HepG2 (cell line): ENCODE results near the gene STOML1. TPM values are rescaled to one million over a fixed set of nuclear protein-coding genes. Genes with fewer than 3 reads are reported as not detected.

Experiments used
- ETV5 ChIP-seq: IDR thresholded peaks from 2 replicates; pipeline ENCODE4 v1.6.1; 2018; ENCODE audit warnings: missing biosample characterization, missing genetic modification reagents, inconsistent platforms, borderline replicate concordance
- SALL1 ChIP-seq: sonication (generic); formaldehyde crosslinking; IDR thresholded peaks from 2 replicates; pipeline ENCODE4 v1.8.0; 2022; ENCODE audit warnings: mild to moderate bottlenecking, missing genetic modification reagents
- SRSF1 ChIP-seq: fragments of 200-400 bp; formaldehyde crosslinking; optimal IDR thresholded peaks from 2 replicates; pipeline ENCODE3; 2017; ENCODE audit warnings: mild to moderate bottlenecking, low read depth, low read length, moderate library complexity
- TBL1XR1 ChIP-seq: fragments of 150-350 bp; IDR thresholded peaks from 2 replicates; pipeline ENCODE4 v1.6.1; 2014; ENCODE audit warnings: borderline replicate concordance, low read length; ENCODE audit not compliant: partially characterized antibody
- THAP9 ChIP-seq: sonication (generic); formaldehyde crosslinking; IDR thresholded peaks from 2 replicates; pipeline ENCODE4; 2020; ENCODE audit warnings: missing genetic modification reagents, mild to moderate bottlenecking, borderline replicate concordance
- ZBTB38 ChIP-seq: sonication (generic); formaldehyde crosslinking; IDR thresholded peaks from 2 replicates; pipeline ENCODE4 v1.5.1; 2020; ENCODE audit warnings: mild to moderate bottlenecking, missing genetic modification reagents
- ZBTB46 ChIP-seq: sonication (generic); formaldehyde crosslinking; IDR thresholded peaks from 2 replicates; pipeline ENCODE4 v1.4.0; 2020; ENCODE audit warnings: mild to moderate bottlenecking, missing genetic modification reagents, borderline replicate concordance
- ZNF124 ChIP-seq: sonication (generic); formaldehyde crosslinking; IDR thresholded peaks from 2 replicates; pipeline ENCODE4 v1.4.0; 2020; ENCODE audit warnings: missing genetic modification reagents
- ZNF747 ChIP-seq: sonication (generic); formaldehyde crosslinking; IDR thresholded peaks from 2 replicates; pipeline ENCODE4 v1.8.1; 2023; ENCODE audit warnings: missing genetic modification reagents, mild to moderate bottlenecking, borderline replicate concordance
- ZNF883 ChIP-seq: sonication (generic); formaldehyde crosslinking; IDR thresholded peaks from 2 replicates; pipeline ENCODE4 v1.5.1; 2020; ENCODE audit warnings: mild to moderate bottlenecking, missing genetic modification reagents; ENCODE audit errors: not compliant biosample characterization
- polyA plus RNA-seq, 8 experiments: library from polyadenylated mRNA; depleted of rRNA in 3 of 8; stranded (reverse) in 7 of 8; unstranded in 1 of 8; fragments of >200 nt; fragmentation: Illumina TruSeq in 4 of 8; extraction: Trizol in 4 of 8; gene quantifications; 2 replicates each; pipeline versions ENCODE4 v1.2.1 to v1.2.3, GENCODE V29; 2011 to 2016; ENCODE audit warnings: low read depth in 4 of 8, missing spikeins in 1 of 8, mixed read lengths in 1 of 8; ENCODE audit not compliant: insufficient read depth in 1 of 8
- total RNA-seq, 5 experiments: library from RNA; depleted of rRNA; stranded (reverse); fragments of >200 nt; fragmentation: Illumina TruSeq; extraction: Trizol; gene quantifications; 2 replicates each; pipeline ENCODE4 v1.2.3, GENCODE V29; 2016; ENCODE audit warnings: low read depth in 1 of 5
- TF ChIP-seq, protein P1 (sequence below): sonication (generic); formaldehyde crosslinking; IDR thresholded peaks from 2 replicates; pipeline ENCODE4 v1.5.1; 2020; ENCODE audit warnings: mild to moderate bottlenecking, missing genetic modification reagents, moderate library complexity
- TF ChIP-seq, protein P2 (sequence below): sonication (generic); formaldehyde crosslinking; IDR thresholded peaks from 2 replicates; pipeline ENCODE4 v1.5.0; 2020; ENCODE audit warnings: mild to moderate bottlenecking, missing genetic modification reagents, borderline replicate concordance
- TF ChIP-seq, protein P3 (sequence below): sonication (generic); formaldehyde crosslinking; IDR thresholded peaks from 2 replicates; pipeline ENCODE4 v1.8.0; 2022; ENCODE audit warnings: missing genetic modification reagents, mild to moderate bottlenecking, borderline replicate concordance

STOML1 gene
- total and polyA plus RNA-seq, 2 of the 13 experiments (the other 11 are each of a cell fraction or from before 2014, with no cell fraction given): 3.5 to 3.7 TPM

GRCh38 chr15:73972984-73973682 is 19.0 kb downstream of the STOML1 start (continued):
- TF ChIP-seq ZNF747 (CRISPR knock-in tag): no peak
- TF ChIP-seq ZBTB46 (CRISPR knock-in tag): no peak
- TF ChIP-seq SRSF1: no peak
- TF ChIP-seq, protein P1, sequence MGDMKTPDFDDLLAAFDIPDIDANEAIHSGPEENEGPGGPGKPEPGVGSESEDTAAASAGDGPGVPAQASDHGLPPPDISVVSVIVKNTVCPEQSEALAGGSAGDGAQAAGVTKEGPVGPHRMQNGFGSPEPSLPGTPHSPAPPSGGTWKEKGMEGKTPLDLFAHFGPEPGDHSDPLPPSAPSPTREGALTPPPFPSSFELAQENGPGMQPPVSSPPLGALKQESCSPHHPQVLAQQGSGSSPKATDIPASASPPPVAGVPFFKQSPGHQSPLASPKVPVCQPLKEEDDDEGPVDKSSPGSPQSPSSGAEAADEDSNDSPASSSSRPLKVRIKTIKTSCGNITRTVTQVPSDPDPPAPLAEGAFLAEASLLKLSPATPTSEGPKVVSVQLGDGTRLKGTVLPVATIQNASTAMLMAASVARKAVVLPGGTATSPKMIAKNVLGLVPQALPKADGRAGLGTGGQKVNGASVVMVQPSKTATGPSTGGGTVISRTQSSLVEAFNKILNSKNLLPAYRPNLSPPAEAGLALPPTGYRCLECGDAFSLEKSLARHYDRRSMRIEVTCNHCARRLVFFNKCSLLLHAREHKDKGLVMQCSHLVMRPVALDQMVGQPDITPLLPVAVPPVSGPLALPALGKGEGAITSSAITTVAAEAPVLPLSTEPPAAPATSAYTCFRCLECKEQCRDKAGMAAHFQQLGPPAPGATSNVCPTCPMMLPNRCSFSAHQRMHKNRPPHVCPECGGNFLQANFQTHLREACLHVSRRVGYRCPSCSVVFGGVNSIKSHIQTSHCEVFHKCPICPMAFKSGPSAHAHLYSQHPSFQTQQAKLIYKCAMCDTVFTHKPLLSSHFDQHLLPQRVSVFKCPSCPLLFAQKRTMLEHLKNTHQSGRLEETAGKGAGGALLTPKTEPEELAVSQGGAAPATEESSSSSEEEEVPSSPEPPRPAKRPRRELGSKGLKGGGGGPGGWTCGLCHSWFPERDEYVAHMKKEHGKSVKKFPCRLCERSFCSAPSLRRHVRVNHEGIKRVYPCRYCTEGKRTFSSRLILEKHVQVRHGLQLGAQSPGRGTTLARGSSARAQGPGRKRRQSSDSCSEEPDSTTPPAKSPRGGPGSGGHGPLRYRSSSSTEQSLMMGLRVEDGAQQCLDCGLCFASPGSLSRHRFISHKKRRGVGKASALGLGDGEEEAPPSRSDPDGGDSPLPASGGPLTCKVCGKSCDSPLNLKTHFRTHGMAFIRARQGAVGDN (CRISPR knock-in tag): peak; percentile 46; the same call in 1 of the 2 replicates
- TF ChIP-seq THAP9 (CRISPR knock-in tag): 0 out of 2 replicates have a peak, but pooled peaks have one; percentile 24
- TF ChIP-seq TBL1XR1: peak; percentile 23
- TF ChIP-seq, protein P2, sequence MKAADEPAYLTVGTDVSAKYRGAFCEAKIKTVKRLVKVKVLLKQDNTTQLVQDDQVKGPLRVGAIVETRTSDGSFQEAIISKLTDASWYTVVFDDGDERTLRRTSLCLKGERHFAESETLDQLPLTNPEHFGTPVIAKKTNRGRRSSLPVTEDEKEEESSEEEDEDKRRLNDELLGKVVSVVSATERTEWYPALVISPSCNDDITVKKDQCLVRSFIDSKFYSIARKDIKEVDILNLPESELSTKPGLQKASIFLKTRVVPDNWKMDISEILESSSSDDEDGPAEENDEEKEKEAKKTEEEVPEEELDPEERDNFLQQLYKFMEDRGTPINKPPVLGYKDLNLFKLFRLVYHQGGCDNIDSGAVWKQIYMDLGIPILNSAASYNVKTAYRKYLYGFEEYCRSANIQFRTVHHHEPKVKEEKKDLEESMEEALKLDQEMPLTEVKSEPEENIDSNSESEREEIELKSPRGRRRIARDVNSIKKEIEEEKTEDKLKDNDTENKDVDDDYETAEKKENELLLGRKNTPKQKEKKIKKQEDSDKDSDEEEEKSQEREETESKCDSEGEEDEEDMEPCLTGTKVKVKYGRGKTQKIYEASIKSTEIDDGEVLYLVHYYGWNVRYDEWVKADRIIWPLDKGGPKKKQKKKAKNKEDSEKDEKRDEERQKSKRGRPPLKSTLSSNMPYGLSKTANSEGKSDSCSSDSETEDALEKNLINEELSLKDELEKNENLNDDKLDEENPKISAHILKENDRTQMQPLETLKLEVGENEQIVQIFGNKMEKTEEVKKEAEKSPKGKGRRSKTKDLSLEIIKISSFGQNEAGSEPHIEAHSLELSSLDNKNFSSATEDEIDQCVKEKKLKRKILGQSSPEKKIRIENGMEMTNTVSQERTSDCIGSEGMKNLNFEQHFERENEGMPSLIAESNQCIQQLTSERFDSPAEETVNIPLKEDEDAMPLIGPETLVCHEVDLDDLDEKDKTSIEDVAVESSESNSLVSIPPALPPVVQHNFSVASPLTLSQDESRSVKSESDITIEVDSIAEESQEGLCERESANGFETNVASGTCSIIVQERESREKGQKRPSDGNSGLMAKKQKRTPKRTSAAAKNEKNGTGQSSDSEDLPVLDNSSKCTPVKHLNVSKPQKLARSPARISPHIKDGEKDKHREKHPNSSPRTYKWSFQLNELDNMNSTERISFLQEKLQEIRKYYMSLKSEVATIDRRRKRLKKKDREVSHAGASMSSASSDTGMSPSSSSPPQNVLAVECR (CRISPR knock-in tag): no peak
- TF ChIP-seq SALL1 (CRISPR knock-in tag): peak; percentile 17; the same call in 1 of the 2 replicates
- TF ChIP-seq ZNF124: no peak
- TF ChIP-seq, protein P3, sequence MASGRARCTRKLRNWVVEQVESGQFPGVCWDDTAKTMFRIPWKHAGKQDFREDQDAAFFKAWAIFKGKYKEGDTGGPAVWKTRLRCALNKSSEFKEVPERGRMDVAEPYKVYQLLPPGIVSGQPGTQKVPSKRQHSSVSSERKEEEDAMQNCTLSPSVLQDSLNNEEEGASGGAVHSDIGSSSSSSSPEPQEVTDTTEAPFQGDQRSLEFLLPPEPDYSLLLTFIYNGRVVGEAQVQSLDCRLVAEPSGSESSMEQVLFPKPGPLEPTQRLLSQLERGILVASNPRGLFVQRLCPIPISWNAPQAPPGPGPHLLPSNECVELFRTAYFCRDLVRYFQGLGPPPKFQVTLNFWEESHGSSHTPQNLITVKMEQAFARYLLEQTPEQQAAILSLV (CRISPR knock-in tag): no peak
- TF ChIP-seq ZNF883 (CRISPR knock-in tag): peak; percentile 57
- no peak for TF ChIP-seq ETV5 (CRISPR knock-in tag)
- TF ChIP-seq ZBTB38 (CRISPR knock-in tag): no peak
